ENCODE data around the gene FGFR1OP2.

Gene FGFR1OP2

DNA sequence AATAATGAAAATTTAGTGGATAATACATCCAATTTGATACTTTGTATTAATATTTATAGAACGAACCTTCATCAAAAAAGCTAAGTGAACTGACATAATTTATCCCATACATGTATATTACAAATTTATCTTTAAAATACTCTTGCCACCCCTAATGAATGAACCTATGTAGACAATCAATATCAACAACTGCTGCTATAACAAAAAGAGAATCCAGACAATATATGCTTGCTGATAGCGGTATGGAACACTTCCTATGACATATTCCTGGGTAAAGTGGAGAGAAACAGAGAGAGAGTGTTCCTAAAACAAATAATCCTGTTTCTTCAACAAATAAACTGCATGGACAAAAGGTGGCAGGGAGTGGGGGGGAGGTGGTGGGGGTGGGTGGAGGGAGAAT is 44.6 kb downstream of the FGFR1OP2 start:
- no peak for DNase-seq (ENCODE audit: low read depth)
- no peak overlapping the region for H3K4me3 ChIP-seq (ENCODE audit: control insufficient read depth, low read depth, low read length)
- TF ChIP-seq, protein P1, sequence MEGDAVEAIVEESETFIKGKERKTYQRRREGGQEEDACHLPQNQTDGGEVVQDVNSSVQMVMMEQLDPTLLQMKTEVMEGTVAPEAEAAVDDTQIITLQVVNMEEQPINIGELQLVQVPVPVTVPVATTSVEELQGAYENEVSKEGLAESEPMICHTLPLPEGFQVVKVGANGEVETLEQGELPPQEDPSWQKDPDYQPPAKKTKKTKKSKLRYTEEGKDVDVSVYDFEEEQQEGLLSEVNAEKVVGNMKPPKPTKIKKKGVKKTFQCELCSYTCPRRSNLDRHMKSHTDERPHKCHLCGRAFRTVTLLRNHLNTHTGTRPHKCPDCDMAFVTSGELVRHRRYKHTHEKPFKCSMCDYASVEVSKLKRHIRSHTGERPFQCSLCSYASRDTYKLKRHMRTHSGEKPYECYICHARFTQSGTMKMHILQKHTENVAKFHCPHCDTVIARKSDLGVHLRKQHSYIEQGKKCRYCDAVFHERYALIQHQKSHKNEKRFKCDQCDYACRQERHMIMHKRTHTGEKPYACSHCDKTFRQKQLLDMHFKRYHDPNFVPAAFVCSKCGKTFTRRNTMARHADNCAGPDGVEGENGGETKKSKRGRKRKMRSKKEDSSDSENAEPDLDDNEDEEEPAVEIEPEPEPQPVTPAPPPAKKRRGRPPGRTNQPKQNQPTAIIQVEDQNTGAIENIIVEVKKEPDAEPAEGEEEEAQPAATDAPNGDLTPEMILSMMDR (IDR thresholded peaks at IDR 0.05; ENCODE audit: control insufficient read depth, insufficient read depth, low read depth, low read length, missing control alignments), result no peak

- no peak for DNase-seq (ENCODE audit: low read depth)
- TF ChIP-seq, protein P1 (IDR thresholded peaks at IDR 0.05; ENCODE audit: control insufficient read depth, insufficient read depth, low read depth, low read length, missing control alignments), result no peak
These were observed 49.6 kb downstream of the FGFR1OP2 start for GRCh38 chr12:26987634-26988424.

DNA sequence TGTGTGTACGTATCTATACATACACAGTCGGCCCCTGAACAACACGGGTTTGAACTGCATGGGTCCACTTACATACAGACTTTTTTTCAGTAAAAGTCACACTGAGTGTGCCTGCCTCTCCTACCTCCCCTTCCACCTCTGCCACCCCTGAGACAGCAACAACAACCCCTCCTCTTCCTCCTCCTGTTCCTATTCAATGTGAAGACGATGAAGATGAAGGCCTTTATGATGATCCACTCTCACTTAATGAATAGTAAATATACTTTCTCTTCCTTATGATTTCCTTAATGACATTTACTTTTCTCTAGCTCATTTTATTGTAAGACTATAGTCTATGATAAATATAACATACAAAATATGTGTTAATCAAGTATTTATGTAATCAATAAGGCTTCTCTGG is 50.4 kb downstream of the FGFR1OP2 start:
- no peak overlapping the region for H3K4me3 ChIP-seq (ENCODE audit: control insufficient read depth, low read depth, low read length)
- TF ChIP-seq, protein P1 (IDR thresholded peaks at IDR 0.05; ENCODE audit: control insufficient read depth, insufficient read depth, low read depth, low read length, missing control alignments), result no peak
- DNase-seq (ENCODE audit: low read depth), result no peak

More at GRCh38 chr12:26987634-26988424, 49.6 kb downstream of the FGFR1OP2 start:
- H3K4me3 ChIP-seq (ENCODE audit: control insufficient read depth, low read depth, low read length), result no peak overlapping the region

DNA sequence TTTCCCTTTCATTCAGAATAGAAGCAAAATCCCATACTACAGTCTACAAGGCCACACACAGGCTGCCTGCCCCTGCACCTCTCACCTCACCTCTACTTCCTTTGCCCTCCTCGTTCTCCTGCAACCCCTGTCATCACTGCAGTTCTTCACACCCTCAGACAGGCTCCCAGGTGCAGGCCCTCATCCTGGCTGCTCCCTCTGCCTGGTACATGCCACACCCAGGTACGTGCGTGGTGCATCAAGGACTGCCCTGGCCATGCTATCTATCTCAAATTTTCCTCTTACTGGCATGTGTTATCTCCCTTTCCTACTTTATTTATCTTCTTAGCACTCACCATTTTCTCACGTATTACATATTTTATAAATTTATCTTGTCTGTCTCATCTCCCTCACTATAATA is 51.6 kb downstream of the FGFR1OP2 start:
- no peak overlapping the region for H3K4me3 ChIP-seq (ENCODE audit: control insufficient read depth, low read depth, low read length)
- no peak for DNase-seq (ENCODE audit: low read depth)
- TF ChIP-seq, protein P1 (IDR thresholded peaks at IDR 0.05; ENCODE audit: control insufficient read depth, insufficient read depth, low read depth, low read length, missing control alignments), result no peak

- no peak for DNase-seq (ENCODE audit: low read depth)
- TF ChIP-seq, protein P1 (IDR thresholded peaks at IDR 0.05; ENCODE audit: control insufficient read depth, insufficient read depth, low read depth, low read length, missing control alignments), result no peak
- no peak overlapping the region for H3K4me3 ChIP-seq (ENCODE audit: control insufficient read depth, low read depth, low read length)
These were observed 53.6 kb downstream of the FGFR1OP2 start for GRCh38 chr12:26991826-26992225.

DNA sequence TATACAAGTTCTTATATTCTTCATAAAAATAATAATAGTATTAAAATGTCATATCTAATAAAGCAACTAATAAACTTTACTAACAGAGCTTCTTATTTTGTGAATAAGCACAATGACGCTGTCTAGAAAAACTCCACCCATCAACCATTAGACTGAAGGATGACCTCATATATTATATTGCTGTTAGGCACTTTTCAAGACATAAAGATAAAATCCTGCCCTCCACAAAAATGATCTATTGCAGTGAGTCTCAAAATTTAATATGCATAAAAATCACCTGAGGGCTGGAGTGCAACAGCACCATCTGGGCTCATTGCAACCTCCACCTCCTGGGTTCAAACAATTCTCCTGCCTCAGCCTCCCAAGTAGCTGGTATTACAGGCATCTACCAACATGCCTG is 55.8 kb downstream of the FGFR1OP2 start:
- no peak overlapping the region for H3K4me3 ChIP-seq (ENCODE audit: control insufficient read depth, low read depth, low read length)
- TF ChIP-seq, protein P1 (IDR thresholded peaks at IDR 0.05; ENCODE audit: control insufficient read depth, insufficient read depth, low read depth, low read length, missing control alignments), result no peak
- no peak for DNase-seq (ENCODE audit: low read depth)

All from AG09309 (cell line).